Mucosa of gallbladder (tissue), 1 donor: ENCODE data around the gene AZGP1. TPM values are rescaled to one million over a fixed set of nuclear protein-coding genes. Genes with fewer than 3 reads are reported as not detected.

Experiments used
- total RNA-seq: library from RNA; stranded (reverse); gene quantifications from one replicate; pipeline ENCODE4 v1.2.1, GENCODE V29; 2021
- donor health status: DM: no; HTN: no; CAD: no.

The AZGP1 gene
- total RNA-seq, 1 donor from 2014 or later: 104 TPM

Other genes starting within 250 kb of the AZGP1 start
- gene CYP3A7, start 240.8 kb downstream of the AZGP1 start, total RNA-seq: 92.6 TPM
- gene CYP3A4, start 191.8 kb downstream of the AZGP1 start, total RNA-seq: 9.7 TPM
- gene CYP3A43, start 148.0 kb downstream of the AZGP1 start, total RNA-seq: not detected
- gene OR2AE1, start 99.0 kb downstream of the AZGP1 start, total RNA-seq: not detected
- gene TRIM4, start 56.5 kb downstream of the AZGP1 start, total RNA-seq: 33.1 TPM
- 0.26 TPM for gene GJC3, start 46.4 kb downstream of the AZGP1 start, total RNA-seq
- gene ZKSCAN1, start 39.6 kb upstream of the AZGP1 start, total RNA-seq: 173 TPM
- gene ZSCAN21, start 73.7 kb upstream of the AZGP1 start, total RNA-seq: 12.7 TPM
- 30.4 TPM for gene ZNF3, start 105.7 kb upstream of the AZGP1 start, total RNA-seq
- gene COPS6, start 112.9 kb upstream of the AZGP1 start, total RNA-seq: 113 TPM
- gene MCM7, start 125.4 kb upstream of the AZGP1 start, total RNA-seq: 58.2 TPM
- gene AP4M1, start 125.6 kb upstream of the AZGP1 start, total RNA-seq: 34.1 TPM
- gene TAF6, start 143.3 kb upstream of the AZGP1 start, total RNA-seq: 65.3 TPM
- 34.0 TPM for gene CNPY4, start 143.6 kb upstream of the AZGP1 start, total RNA-seq
- gene MBLAC1, start 150.9 kb upstream of the AZGP1 start, total RNA-seq: 4.3 TPM
- gene LAMTOR4, start 172.9 kb upstream of the AZGP1 start, total RNA-seq: 154 TPM
- gene TRAPPC14, start 182.7 kb upstream of the AZGP1 start, total RNA-seq: 37.1 TPM
- 11.2 TPM for gene GAL3ST4, start 192.6 kb upstream of the AZGP1 start, total RNA-seq
- gene GPC2, start 201.3 kb upstream of the AZGP1 start, total RNA-seq: 5.6 TPM
- 3.6 TPM for gene STAG3, start 201.9 kb upstream of the AZGP1 start, total RNA-seq
- 3.1 TPM for gene PVRIG, start 243.9 kb upstream of the AZGP1 start, total RNA-seq